Mammary epithelial cell (primary cell): ENCODE data around the gene NME7.

Experiments used
- CTCF ChIP-seq, 2 donors: IDR thresholded peaks in 1 of 2; conservative IDR thresholded peaks in 1 of 2; 2 replicates each; pipeline ENCODE4 v1.5.1; 2011 to 2012; ENCODE audit warnings: inconsistent platforms in 2 of 2, low read length in 2 of 2, mild to moderate bottlenecking in 2 of 2, control low read depth in 1 of 2, low read depth in 1 of 2; ENCODE audit not compliant: insufficient read depth in 1 of 2; ENCODE audit errors: extremely low read depth in 1 of 2
- EZH2 ChIP-seq: IDR thresholded peaks from 2 replicates; pipeline ENCODE4 v1.6.1; 2012; ENCODE audit warnings: low read length, inconsistent platforms, borderline replicate concordance

GRCh38 chr1:169318536-169319244 lies 48.9 kb downstream of the NME7 start:
- TF ChIP-seq CTCF (conservative IDR thresholded peaks at IDR 0.05 in 1 of 2, IDR thresholded peaks at IDR 0.05 in 1 of 2; ENCODE audit: extremely low read depth in 1 of 2, insufficient read depth in 1 of 2, low read depth in 1 of 2, low read length in 2 of 2) (no peak), EZH2 (no peak)
